Measurements from ENCODE around the gene NAA10. TPM values are rescaled to one million over a fixed set of nuclear protein-coding genes. Genes with fewer than 3 reads are reported as not detected.

NAA10 gene
- total RNA-seq, 6 experiments from 2014 or later = 36.1 to 56.2 (median 39.7) TPM

- DNase-seq (no peak), ATAC-seq (no peak)
- no peaks in the 10 kb centered on the region for H3K9me3 ChIP-seq
- no peaks in the 10 kb centered on the region for H3K27me3 ChIP-seq
- WGBS (ENCODE audit: insufficient coverage, low coverage, low lambda C conversion rate, missing lambda C conversion rate) = 80% methylated on average over 1 of the region's 28 CpGs
- TF ChIP-seq CTCF (IDR thresholded peaks at IDR 0.05) (no peak), POLR2A (IDR thresholded peaks at IDR 0.05) (no peak)
- no peaks in the 10 kb centered on the region for H3K4me1 ChIP-seq
- intact Hi-C loops (cut with DNase I) = loop anchor here in 1 of 2 donors (5.0 to 10.0 kb wide), 2 partner anchors 190 to 987 kb away; partner anchors contain the start of gene PLXNB3
- H3K27ac ChIP-seq = no peak overlapping the region
- H3K36me3 ChIP-seq = peaks cover 0 to 64% (median 20%) of the 10 kb centered on the region in 4 donors
- no peak overlapping the region for H3K4me3 ChIP-seq
Observed at GRCh38 chrX:153951683-153952372, 17.0 kb upstream of the NAA10 start.

GRCh38 chrX:153950127-153950526 is 15.3 kb upstream of the NAA10 start:
- no peak for DNase-seq
- Histone ChIP-seq H3K27ac (no peak overlapping the region), H3K4me3 (no peak overlapping the region), H3K9me3 (no peaks in the 10 kb centered on the region), H3K4me1 (no peaks in the 10 kb centered on the region), H3K36me3 (peaks cover 0 to 55% (median 19%) of the 10 kb centered on the region in 4 donors), H3K27me3 (no peaks in the 10 kb centered on the region)
- TF ChIP-seq CTCF (IDR thresholded peaks at IDR 0.05) (no peak), POLR2A (IDR thresholded peaks at IDR 0.05) (no peak)
- ATAC-seq = no peak
- intact Hi-C loops (cut with DNase I) = loop anchor here in 1 of 2 donors (5.0 to 10.0 kb wide), 2 partner anchors 188 to 985 kb away; partner anchors contain the start of gene PLXNB3
- 74% methylated on average over 6 of the region's 19 CpGs for WGBS (ENCODE audit: insufficient coverage, low coverage, low lambda C conversion rate, missing lambda C conversion rate)

- ATAC-seq (peak in 2 of 4 donors; percentile 2 to 9), DNase-seq (peak in 1 of 3 donors; percentile 36)
- WGBS (ENCODE audit: insufficient coverage, low coverage, low lambda C conversion rate, missing lambda C conversion rate) = 78% methylated on average over 10 of the region's 30 CpGs
- no peaks in the 10 kb centered on the region for H3K4me1 ChIP-seq
- no peaks in the 10 kb centered on the region for H3K27me3 ChIP-seq
- no peak overlapping the region for H3K4me3 ChIP-seq
- intact Hi-C loops (cut with DNase I) = loop anchor here in 1 of 2 donors (5.0 kb wide), 1 partner anchor 182 kb away; no protein-coding TSS in a partner anchor
- no peaks in the 10 kb centered on the region for H3K9me3 ChIP-seq
- TF ChIP-seq CTCF (IDR thresholded peaks at IDR 0.05) (no peak), POLR2A (IDR thresholded peaks at IDR 0.05) (no peak)
- H3K27ac ChIP-seq = peak overlapping the region in 1 of 3 donors; percentile 22
- H3K36me3 ChIP-seq = peaks cover 0 to 47% (median 19%) of the 10 kb centered on the region in 4 donors
Observed at GRCh38 chrX:153948847-153949805, 14.3 kb upstream of the NAA10 start.

- H3K36me3 ChIP-seq = peaks cover 0 to 38% (median 18%) of the 10 kb centered on the region in 4 donors
- H3K4me3 ChIP-seq = no peak overlapping the region
- no peaks in the 10 kb centered on the region for H3K27me3 ChIP-seq
- WGBS (ENCODE audit: insufficient coverage, low coverage, low lambda C conversion rate, missing lambda C conversion rate) = 47% methylated on average over 5 of the region's 10 CpGs
- H3K27ac ChIP-seq = peak overlapping the region in 1 of 3 donors; percentile 13
- peak in 2 of 4 donors; percentile 3 to 4 for ATAC-seq
- no peaks in the 10 kb centered on the region for H3K9me3 ChIP-seq
- intact Hi-C loops (cut with DNase I) = loop anchor here in 1 of 2 donors (5.0 kb wide), 1 partner anchor 181 kb away; no protein-coding TSS in a partner anchor
- peak in 1 of 3 donors; percentile 23 for DNase-seq
- no peak for TF ChIP-seq POLR2A (IDR thresholded peaks at IDR 0.05)
- TF ChIP-seq CTCF (IDR thresholded peaks at IDR 0.05) = no peak
- H3K4me1 ChIP-seq = no peaks in the 10 kb centered on the region
Observed at GRCh38 chrX:153948002-153948466, 13.2 kb upstream of the NAA10 start.
